WTC11 (cell line): ENCODE measurements around the gene PRAF2. TPM values are rescaled to one million over a fixed set of nuclear protein-coding genes. Genes with fewer than 3 reads are reported as not detected.

Source experiments
- ATAC-seq: fragments of 200-7000 bp; cut with Tn5 transposase; 2 replicates; pipeline ENCODE4 v1.10.0; 2021; ENCODE audit warnings: mild to moderate bottlenecking, moderate library complexity
- CTCF ChIA-PET: fragments of 300-600 bp; sonication (Branson Sonifier 250); formaldehyde crosslinking; loops from one replicate; lab custom pipeline; 2021; ENCODE audit warnings: antibody characterized with exemption; lab: Charles Lee
- POLR2A ChIA-PET: fragments of 350-600 bp; sonication (Branson Sonifier 250); formaldehyde crosslinking; loops from one replicate; lab custom pipeline; 2021; ENCODE audit warnings: antibody characterized with exemption; lab: Charles Lee
- DNase-seq: peaks from one replicate; pipeline ENCODE4 v3.0.0; 2021; ENCODE audit warnings: low spot score
- H3K27ac Mint-ChIP-seq: 2 replicates; pipeline ENCODE4 v1.8.0; 2021; ENCODE audit warnings: mixed read lengths
- H3K27me3 Mint-ChIP-seq: 2 replicates; pipeline ENCODE4 v1.8.0; 2021; ENCODE audit warnings: low read depth, mild to moderate bottlenecking, moderate library complexity, mixed read lengths
- H3K36me3 Mint-ChIP-seq: 2 replicates; pipeline ENCODE4 v1.8.0; 2021; ENCODE audit warnings: mixed read lengths
- H3K4me1 Mint-ChIP-seq: 2 replicates; pipeline ENCODE4 v1.8.0; 2022; ENCODE audit warnings: mixed read lengths
- H3K4me3 Mint-ChIP-seq: 2 replicates; pipeline ENCODE4 v1.8.0; 2021; ENCODE audit warnings: mild to moderate bottlenecking, moderate library complexity, mixed read lengths
- H3K9me3 Mint-ChIP-seq: 2 replicates; pipeline ENCODE4 v1.8.0; 2021; ENCODE audit warnings: mixed read lengths
- AFF4 ChIP-seq: sonication (generic); formaldehyde crosslinking; IDR thresholded peaks from 2 replicates; pipeline ENCODE4 v1.8.1; 2023; ENCODE audit warnings: mild to moderate bottlenecking, missing genetic modification reagents, borderline replicate concordance
- AR ChIP-seq: fragments of 250-450 bp; sonication (Bioruptor Pico); IDR thresholded peaks from 2 replicates; pipeline ENCODE4 v1.9.0; 2021; ENCODE audit warnings: mild to moderate bottlenecking
- ARID4B ChIP-seq: sonication (generic); formaldehyde crosslinking; IDR thresholded peaks from 2 replicates; pipeline ENCODE4 v1.8.0; 2023; ENCODE audit warnings: missing genetic modification reagents, mild to moderate bottlenecking, borderline replicate concordance
- ETV6 ChIP-seq: sonication (generic); formaldehyde crosslinking; IDR thresholded peaks from 2 replicates; pipeline ENCODE4 v1.8.1; 2022; ENCODE audit warnings: mild to moderate bottlenecking, missing genetic modification reagents
- FOXK1 ChIP-seq: sonication (generic); formaldehyde crosslinking; IDR thresholded peaks from 2 replicates; pipeline ENCODE4 v1.8.0; 2022; ENCODE audit warnings: mild to moderate bottlenecking, moderate library complexity, missing genetic modification reagents
- IRF2 ChIP-seq: sonication (generic); formaldehyde crosslinking; IDR thresholded peaks from 2 replicates; pipeline ENCODE4 v1.8.0; 2022; ENCODE audit warnings: low read depth, missing genetic modification reagents, borderline replicate concordance
- NFYB ChIP-seq: sonication (generic); formaldehyde crosslinking; conservative IDR thresholded peaks from 2 replicates; pipeline ENCODE4 v1.8.0; 2022; ENCODE audit warnings: low read depth, missing genetic modification reagents
- SMAD3 ChIP-seq: sonication (generic); formaldehyde crosslinking; IDR thresholded peaks from 2 replicates; pipeline ENCODE4 v1.8.0; 2022; ENCODE audit warnings: missing genetic modification reagents, mild to moderate bottlenecking, borderline replicate concordance
- SP1 ChIP-seq: sonication (generic); formaldehyde crosslinking; conservative IDR thresholded peaks from 2 replicates; pipeline ENCODE4 v1.8.1; 2022; ENCODE audit warnings: missing genetic modification reagents
- TCF7 ChIP-seq: sonication (generic); formaldehyde crosslinking; IDR thresholded peaks from 2 replicates; pipeline ENCODE4 v1.8.0; 2022; ENCODE audit warnings: mild to moderate bottlenecking, low read depth, missing genetic modification reagents, moderate library complexity
- TEAD4 ChIP-seq: sonication (generic); formaldehyde crosslinking; IDR thresholded peaks from 2 replicates; pipeline ENCODE4 v1.8.0; 2022; ENCODE audit warnings: mild to moderate bottlenecking, missing genetic modification reagents
- ZNF232 ChIP-seq: sonication (generic); formaldehyde crosslinking; IDR thresholded peaks from 2 replicates; pipeline ENCODE4 v1.8.0; 2022; ENCODE audit warnings: mild to moderate bottlenecking, missing genetic modification reagents
- ZNF396 ChIP-seq: fragments of 250-450 bp; sonication (Bioruptor Pico); IDR thresholded peaks from 2 replicates; pipeline ENCODE4 v1.8.0; 2021; ENCODE audit warnings: mild to moderate bottlenecking, moderate library complexity, borderline replicate concordance
- ZNF671 ChIP-seq: fragments of 250-450 bp; sonication (Bioruptor Pico); IDR thresholded peaks from 2 replicates; pipeline ENCODE4 v1.8.0; 2021; ENCODE audit warnings: mild to moderate bottlenecking
- total RNA-seq: library from RNA; stranded (reverse); gene quantifications from 3 replicates; pipeline ENCODE4 v1.2.3, GENCODE V29; 2021
- TF ChIP-seq, protein P1 (sequence below): fragments of 200-600 bp; IDR thresholded peaks from 2 replicates; pipeline ENCODE4 v1.8.0; 2022; ENCODE audit warnings: antibody characterized with exemption

Gene PRAF2
- total RNA-seq, 1 experiment from 2014 or later = 14.8 TPM

- ChIA-PET CTCF (no interaction called here), POLR2A (no interaction called here)
- Mint-ChIP-seq H3K27ac (no peak overlapping the region), H3K36me3 (no peaks in the 10 kb centered on the region), H3K4me1 (peaks cover 7% of the 10 kb centered on the region), H3K4me3 (no peak overlapping the region), H3K27me3 (no peaks in the 10 kb centered on the region), H3K9me3 (no peaks in the 10 kb centered on the region)
- DNase-seq = no peak
- ATAC-seq = no peak
- TF ChIP-seq ARID4B (CRISPR knock-in tag) (no peak), AFF4 (CRISPR knock-in tag) (no peak), SMAD3 (CRISPR knock-in tag) (no peak), TEAD4 (CRISPR knock-in tag) (no peak)
Observed at GRCh38 chrX:49077941-49078340, 4.1 kb upstream of the PRAF2 start.

DNA sequence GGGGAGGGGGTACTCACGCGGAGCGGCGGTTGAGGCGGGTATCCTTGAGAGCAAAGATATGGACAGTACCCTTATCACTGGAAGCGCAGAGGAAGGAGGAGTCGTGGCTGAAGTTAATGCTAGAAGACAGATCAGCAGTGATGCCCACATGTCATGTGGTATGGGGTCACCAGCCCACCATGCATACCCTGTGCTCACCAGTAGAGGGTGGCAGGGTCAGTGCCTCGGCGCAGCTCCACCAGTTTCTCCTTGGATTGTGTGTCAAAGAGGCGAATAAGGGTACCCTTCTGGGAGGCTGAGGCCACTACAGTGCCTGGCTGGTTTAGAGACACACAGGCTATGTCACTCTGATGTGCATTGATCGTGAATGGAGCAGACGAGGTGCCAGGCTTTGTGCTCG lies 1.5 kb upstream of the PRAF2 start:
- H3K27me3 Mint-ChIP-seq = no peaks in the 10 kb centered on the region
- DNase-seq (no peak), ATAC-seq (no peak)
- H3K4me3 Mint-ChIP-seq = no peak overlapping the region
- no peaks in the 10 kb centered on the region for H3K9me3 Mint-ChIP-seq
- no peak overlapping the region for H3K27ac Mint-ChIP-seq
- no peak for TF ChIP-seq ETV6 (CRISPR knock-in tag)
- TF ChIP-seq TEAD4 (CRISPR knock-in tag) = no peak
- no peak for TF ChIP-seq NFYB (CRISPR knock-in tag)
- TF ChIP-seq SP1 = no peak
- no peak for TF ChIP-seq ZNF396 (CRISPR knock-in tag)
- TF ChIP-seq ZNF671 = no peak
- no peak for TF ChIP-seq TCF7 (CRISPR knock-in tag)
- TF ChIP-seq ZNF232 (CRISPR knock-in tag) = no peak
- no peak for TF ChIP-seq FOXK1 (CRISPR knock-in tag)
- TF ChIP-seq AR = no peak
- TF ChIP-seq IRF2 (CRISPR knock-in tag) = no peak
- TF ChIP-seq, protein P1, sequence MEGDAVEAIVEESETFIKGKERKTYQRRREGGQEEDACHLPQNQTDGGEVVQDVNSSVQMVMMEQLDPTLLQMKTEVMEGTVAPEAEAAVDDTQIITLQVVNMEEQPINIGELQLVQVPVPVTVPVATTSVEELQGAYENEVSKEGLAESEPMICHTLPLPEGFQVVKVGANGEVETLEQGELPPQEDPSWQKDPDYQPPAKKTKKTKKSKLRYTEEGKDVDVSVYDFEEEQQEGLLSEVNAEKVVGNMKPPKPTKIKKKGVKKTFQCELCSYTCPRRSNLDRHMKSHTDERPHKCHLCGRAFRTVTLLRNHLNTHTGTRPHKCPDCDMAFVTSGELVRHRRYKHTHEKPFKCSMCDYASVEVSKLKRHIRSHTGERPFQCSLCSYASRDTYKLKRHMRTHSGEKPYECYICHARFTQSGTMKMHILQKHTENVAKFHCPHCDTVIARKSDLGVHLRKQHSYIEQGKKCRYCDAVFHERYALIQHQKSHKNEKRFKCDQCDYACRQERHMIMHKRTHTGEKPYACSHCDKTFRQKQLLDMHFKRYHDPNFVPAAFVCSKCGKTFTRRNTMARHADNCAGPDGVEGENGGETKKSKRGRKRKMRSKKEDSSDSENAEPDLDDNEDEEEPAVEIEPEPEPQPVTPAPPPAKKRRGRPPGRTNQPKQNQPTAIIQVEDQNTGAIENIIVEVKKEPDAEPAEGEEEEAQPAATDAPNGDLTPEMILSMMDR = no peak
- ChIA-PET POLR2A (no interaction called here), CTCF (no interaction called here)
- no peaks in the 10 kb centered on the region for H3K36me3 Mint-ChIP-seq
- H3K4me1 Mint-ChIP-seq = peaks cover 15% of the 10 kb centered on the region
